Activated naive CD8-positive, alpha-beta T cell treated with anti-CD3 and anti-CD28 coated beads, Interleukin-2, amount 50 U/mL, for 16 hours (primary cell): Measurements from ENCODE around the gene SLC9A2.

ENCODE experiments used
- DNase-seq: peaks from one replicate; pipeline ENCODE4 v3.0.0-alpha.2; 2020; ENCODE audit warnings: low read depth, low spot score

Gene SLC9A2

DNA sequence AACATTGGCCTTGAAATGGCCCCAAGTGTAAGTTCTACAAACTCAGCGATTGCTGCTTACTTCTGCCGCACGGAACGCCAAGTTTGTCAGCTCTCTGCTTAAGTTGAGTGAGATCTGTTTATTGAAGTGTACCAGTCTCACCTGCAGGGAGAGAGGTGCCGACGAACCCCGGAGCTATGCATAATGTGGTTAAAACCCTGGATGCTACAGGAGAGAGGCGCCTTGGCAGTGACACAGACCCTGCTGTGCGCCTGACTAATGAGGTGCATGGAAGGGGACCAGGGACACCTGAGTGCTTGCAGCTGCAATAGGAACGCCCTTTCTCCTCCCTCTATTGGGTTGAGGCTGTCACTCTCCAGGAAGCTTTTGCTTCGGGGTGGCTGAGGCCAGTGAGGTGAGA lies 979 bp downstream of the SLC9A2 start:
- DNase-seq, result no peak

DNA sequence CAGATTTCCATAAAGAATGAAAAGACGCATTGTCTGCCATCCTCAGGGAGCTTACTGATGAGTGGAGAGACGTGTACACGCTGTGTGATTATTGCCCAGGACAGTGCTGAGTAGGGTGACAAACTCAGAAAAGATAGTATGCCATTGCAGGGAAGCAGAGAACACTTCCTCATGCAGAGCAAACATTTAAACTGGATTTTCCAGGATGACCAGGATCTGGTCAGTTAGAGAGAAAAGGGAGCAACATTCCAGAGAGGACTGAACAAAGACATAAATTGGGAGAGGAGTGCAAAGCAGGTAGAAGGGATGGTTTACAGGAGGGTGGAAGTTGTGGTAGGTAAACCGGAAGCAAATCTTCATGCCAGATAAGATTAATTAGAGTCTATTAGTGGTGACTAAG lies 2.3 kb downstream of the SLC9A2 start:
- no peak for DNase-seq

DNA sequence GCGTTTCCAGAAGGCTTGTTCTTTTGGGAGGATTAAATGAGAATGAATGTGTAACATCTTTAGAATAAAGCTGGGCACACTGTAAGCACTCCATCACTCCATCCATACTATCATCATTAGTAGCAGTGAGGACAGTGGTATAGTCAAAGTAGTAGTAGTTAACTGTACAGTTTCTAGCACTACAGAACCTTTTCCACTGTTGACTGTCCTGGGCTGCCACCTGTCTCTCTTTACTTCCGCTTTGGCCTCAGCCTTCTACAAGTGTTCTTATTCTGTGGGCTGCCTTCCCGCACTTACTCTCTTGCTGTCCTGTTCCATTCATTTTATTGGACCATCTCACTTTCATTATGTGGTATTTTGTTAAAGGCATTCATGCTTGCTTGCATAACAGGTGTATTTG lies 3.3 kb downstream of the SLC9A2 start:
- DNase-seq, result no peak

DNA sequence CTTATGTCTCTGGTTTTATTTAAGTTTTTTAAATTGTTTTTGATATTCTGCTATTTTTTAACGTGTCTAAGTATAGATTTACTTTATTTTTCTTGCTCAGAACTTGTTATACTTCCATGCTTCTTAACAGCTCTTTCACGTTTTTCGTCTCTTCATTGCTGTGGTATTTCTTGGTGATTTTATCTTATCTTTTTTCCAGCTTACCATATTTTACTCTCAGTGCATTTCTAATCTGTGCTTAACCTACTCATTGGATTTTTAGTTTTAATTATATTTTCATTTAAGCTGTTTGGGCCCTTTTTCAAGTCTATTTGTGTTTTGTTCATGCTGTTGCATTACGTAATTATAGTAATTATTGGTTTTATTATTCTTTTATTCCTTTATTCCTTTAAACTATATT lies 11.1 kb downstream of the SLC9A2 start:
- DNase-seq, result no peak

DNA sequence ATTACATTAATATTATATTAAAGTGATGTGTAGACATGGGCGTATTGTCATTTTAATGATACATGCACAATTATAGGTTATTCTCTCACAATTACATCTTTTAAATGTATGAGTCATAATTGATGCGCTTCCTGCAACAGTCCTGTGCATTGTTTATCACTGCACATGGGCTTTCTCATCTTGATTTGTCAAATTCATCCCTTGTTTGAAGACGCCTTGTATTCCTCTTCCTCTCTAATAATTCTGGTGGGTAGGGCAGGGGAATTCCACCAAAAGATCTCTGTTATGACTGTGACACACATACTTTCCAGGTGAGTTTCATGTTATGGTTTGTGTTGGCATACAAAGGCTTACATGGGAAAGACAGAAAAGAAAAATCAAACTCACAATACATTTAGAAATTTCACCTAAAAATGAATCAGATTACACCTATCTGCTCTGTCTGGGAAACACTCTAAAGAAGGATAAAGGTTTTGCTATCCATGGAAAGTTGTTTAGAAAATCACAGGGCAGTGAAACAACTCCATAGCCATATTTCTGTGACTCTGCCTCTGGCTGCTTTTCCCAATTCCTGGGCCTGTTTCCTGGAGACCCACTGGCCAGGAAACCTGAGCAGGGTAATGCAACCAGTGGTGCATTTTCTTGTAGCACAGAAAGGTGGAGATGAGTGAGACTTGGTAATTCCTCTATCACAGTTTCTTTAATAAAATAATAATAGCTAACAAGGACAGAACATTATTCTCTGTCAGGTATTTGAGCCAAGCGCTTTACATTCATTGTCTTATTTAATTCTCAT lies 13.2 kb downstream of the SLC9A2 start:
- DNase-seq, result no peak

DNA sequence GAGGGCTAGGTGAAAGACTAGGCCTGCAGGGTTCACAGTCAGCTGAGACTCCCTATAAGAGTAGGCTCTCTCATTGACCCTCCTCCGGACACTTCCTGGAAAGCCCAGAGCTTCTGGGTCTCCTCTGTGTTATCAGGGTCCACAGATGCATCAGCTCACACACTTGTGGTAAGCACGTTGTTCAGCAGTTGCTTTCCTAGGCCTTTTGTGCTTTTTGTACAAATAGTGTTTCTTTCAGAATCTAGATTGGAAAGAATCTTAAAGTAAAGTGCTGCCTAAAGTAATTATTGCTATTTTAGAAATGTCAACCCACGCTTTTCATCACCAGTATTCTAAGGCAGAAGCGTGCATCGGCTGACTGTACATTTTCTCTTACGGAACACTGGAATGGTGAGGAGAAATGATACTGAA lies 15.5 kb downstream of the SLC9A2 start:
- no peak for DNase-seq

DNA sequence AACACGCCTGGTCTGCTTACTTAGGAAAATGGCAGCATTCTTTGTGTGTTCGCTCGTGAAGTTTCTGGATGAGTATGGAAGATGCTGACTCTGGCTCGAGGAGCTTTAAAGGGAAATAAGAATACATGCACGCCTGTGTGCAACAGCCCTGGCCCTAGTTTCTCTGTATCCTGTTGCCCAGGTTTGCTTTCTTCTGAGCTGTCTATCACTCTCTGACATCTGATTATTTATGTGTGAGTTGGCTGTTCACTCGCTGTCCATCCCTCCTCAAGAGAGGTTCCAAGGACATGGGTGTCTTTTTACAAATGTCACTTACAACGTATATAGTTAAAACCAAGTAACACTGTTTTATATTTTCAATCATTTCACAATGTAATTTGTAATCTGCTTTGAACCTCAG lies 16.0 kb downstream of the SLC9A2 start:
- DNase-seq, result no peak

DNA sequence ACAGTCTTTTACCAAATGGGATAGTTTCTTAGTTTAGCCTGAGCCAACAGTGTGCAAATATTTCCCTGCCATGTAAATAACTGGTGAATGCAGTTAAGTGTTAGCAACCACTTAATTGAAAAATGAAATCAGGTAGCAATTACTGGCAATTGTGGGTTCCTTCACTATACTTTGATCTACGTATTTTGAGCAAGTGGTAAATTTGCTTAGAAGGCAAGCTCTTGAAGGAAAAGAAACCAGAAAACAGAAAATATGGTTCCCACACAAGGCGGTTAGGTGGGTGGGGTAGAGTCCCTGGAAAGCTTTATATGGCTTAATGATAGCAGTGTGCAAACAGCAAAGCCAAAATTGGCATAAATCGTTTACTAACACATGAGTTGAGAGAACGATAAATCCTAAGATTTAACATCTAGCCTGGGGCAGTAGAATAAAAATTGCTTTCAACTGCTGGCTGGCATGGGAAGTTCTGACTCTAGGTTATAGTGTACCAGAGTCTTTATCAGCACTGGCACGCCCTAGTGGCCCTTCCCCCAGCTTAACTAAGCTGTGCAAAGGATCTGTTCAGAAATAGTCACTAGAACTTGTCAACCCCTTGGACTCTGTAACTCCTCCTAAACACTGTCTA lies 17.0 kb downstream of the SLC9A2 start:
- DNase-seq, result no peak

DNA sequence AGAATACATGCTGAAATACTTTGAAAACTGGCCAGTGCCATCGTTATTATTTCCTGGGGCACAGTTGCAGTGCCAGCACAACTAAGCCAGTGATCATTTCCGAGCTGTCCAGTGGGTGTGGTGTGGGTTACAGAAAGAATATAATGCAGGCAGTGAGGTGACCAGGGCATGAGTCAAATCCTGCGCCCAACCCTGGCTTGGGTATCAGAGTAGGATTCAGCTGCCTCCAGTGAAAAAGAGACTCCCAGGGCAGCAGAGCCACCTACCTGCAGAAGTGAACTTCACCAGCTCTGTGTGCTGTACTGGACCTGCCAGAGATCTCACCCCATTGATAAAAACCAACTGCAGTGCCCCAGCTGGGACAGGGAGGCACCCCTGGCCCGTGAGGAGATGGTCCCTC lies 18.0 kb downstream of the SLC9A2 start:
- no peak for DNase-seq

DNA sequence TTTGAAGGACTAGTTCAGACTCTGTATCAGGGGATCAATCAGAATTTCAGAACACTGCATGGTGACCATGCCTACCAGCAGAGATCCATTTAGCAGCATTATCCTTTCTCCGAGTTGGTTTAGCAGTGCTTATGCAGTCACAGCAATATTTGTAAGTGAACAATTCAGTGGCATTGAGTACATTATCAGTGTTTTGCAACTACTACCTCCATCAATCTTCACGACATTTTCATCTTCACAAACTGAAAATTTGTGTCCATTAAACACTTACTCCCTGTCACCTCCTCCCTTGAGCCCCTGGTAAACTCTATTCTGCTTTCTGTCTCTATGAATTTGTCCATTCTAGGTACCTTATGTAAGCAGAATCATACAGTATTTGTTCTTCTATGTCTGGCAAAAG lies 20.1 kb downstream of the SLC9A2 start:
- DNase-seq, result no peak

DNA sequence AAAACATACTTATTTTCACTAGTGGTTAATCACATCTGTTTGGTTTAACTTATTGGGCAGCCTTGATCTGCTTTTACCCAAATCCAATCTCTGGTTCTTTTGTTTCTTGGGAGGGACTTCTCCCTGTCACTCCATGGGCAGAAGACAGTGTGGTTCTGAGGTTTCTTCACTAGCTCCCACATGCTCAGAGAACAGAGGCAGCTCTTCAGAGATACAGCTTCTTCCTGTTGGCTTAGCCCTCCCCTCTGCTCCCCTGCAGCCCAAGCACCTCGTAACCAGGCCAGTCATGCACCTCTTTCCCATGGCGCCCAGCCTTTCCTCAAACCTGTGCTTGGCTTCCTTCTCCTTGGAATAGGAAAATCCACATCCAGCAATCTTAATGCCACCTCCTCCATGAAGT lies 32.8 kb downstream of the SLC9A2 start:
- DNase-seq, result no peak

DNA sequence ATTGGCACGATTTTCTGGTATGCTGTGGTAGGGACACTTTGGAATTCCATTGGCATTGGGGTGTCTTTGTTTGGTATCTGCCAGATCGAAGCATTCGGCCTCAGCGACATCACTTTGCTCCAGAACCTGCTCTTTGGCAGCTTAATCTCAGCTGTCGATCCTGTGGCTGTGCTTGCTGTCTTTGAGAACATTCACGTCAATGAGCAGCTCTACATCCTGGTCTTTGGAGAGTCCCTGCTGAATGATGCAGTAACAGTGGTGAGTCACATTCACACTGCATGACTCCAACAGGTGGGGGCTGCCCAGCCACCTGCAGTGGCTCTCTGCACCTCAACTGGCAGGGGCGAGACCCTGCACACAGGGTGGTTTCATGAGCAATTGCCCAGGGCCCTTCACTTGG lies 38.4 kb downstream of the SLC9A2 start:
- no peak for DNase-seq

DNA sequence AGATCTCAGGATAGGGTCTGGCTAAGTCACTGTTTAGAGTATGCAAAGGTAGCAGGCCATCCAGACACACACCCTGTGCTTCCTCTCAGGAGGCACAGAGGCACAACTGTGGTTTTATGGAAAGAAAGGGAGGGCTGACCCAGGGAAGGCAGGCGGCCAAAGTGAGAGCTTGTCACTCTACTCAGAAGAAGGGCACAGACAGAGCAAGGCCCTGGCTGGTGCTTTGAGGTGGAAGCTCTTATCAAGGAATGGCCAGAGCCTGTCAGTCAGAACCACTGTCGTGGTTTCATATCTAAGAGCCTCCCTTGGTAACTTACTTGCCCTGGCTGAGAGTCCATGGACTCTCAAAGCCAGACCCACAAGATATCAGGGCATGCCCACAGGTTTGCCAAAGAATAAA lies 40.7 kb downstream of the SLC9A2 start:
- no peak for DNase-seq

DNA sequence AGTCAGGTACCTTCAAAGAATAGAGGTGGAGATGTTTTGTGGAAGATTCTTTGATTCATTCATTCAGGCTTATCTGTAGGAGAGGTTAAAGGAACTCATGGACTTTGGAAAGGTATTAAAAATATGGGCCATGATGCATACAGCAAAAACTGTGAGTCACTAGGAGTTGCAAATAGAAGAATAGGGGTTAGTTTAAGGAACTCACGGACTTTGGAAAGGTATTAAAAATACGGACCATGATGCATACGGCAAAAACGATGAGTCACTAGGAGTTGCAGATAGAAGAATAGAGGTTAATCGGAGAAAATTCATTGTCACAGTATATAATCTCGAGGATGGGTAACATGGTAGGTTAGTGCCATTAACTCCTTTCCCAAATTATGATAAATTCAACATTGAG lies 41.2 kb downstream of the SLC9A2 start:
- DNase-seq, result no peak

DNA sequence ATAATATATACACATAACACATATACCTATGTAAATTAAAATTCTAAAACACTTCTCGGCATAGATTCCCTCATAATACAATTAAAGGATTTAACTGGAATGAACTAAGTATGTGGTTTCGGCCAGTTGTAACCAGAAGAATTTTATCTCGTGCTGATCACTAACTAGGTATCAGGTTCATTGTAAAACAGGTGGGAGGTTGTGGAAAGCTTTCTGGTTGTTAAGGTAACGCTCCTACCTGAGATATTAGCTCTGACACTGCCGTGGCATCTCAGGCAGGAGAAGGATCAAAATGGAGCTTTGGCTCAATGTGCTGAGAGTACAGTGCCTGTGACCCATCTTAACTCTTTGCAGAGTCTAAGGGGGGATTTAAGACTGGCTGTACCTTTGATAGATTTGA lies 42.5 kb downstream of the SLC9A2 start:
- DNase-seq, result no peak

DNA sequence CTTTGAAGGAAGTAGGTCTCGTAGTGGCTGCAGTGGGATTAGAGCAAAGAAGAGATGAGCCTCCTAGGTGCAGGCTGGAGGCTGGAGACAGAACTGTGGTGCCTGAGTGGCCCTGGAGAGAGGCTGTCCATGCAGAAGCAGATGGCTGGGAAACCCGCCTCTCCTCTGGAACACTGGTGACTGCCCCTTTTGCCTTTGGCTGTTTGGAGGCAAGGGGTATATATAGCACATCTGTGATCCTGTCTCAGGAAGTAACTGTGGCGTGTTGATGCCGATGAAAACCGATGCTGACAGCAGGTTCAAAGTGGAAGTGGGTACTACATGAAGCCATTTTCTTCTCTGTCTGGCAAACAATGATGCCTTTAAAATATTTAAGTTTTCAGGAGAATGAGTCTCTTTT lies 43.5 kb downstream of the SLC9A2 start:
- no peak for DNase-seq

DNA sequence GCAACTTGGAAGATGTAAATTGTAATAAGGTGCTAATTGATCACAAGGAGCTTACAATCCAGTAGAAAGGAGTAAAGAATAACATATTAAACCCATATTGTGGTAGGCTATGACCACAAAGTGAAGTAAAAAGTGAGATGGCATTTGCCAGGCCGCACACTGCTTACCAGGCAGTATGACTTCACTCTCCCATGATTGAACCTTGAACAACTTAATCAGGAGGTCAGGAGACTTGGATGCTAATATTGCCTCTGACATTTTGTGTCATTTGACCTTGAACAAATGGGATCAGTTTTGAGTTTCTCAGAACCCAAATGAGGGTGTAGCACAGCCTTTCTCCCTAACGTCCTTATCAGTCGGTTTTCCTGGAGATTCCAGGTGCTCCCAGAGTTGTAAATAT lies 44.0 kb downstream of the SLC9A2 start:
- DNase-seq, result no peak

DNA sequence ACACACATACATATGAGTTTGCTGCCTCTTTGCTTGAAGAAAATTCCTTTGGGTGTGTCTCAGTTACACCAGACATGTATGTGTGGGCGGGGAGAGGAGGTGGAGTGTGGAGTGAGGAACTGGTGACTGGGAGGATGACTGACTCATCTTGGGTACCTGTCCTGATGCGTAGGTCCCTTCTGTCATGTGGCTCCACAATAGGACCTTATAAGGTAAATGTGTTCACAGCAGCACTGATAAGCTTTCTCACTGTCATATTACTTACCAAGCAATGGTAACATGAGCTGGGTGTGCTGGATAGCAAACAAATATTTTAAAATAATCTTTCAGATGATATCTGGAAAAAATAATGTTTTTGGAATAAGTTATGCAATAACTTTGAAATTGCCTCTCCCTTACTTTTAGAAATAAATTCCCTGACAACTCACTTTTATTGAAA lies 45.1 kb downstream of the SLC9A2 start:
- peak; percentile 19 for DNase-seq

DNA sequence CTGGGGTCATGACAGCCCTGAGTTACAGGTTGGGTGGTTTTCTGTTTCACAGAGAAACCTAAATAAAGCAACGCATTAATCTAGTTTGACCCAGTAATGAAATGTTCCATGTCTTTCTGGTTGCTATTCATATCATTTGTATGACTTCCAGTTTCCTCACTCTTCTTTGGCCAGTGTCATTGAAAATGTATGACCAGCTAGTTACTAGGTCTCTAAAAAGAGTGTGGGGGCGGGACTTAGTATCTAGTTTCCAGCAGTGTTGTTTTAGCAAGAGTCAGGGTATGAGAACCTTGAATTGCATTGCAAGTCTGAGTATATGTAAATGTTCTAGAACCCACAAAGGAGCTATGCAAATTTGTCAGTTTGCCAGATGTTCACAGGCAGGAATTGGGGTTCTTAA lies 47.7 kb downstream of the SLC9A2 start:
- DNase-seq, result no peak

DNA sequence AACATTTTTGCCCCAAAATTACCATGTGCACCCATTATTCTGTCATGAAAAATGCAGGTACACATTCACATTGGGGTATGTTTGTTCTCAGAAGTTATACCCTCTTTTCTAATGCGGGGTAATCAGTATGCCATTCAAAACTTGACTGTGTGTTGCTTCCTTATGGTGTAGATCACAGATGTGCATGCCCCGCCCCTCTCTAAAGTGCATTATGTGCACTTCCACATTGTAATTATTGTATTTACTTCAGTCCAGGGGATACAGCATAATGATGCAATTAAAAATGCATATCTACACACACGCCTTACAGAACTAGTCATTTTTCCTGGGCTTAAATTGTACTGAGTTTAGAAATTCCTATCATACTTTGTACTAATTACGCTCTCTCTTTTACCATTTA lies 48.8 kb downstream of the SLC9A2 start:
- no peak for DNase-seq

DNA sequence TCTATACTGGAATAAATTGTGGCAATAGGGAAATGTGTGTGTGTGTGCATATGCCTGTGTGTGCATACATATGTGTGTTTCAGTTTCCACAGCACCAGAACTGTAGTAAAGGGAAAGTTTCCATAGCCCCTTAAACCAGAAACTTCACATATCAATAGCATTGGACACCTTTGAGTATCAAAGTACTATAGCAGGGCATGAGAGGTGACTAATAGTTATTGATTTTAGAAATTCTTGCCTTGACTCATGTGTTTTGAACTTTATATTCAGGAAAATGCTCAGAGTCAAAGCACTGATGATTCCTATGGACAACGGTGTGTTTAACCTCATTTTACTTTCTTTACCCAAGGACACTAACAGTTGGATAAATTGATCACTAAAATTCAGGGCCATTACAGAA lies 50.0 kb downstream of the SLC9A2 start:
- DNase-seq, result no peak

DNA sequence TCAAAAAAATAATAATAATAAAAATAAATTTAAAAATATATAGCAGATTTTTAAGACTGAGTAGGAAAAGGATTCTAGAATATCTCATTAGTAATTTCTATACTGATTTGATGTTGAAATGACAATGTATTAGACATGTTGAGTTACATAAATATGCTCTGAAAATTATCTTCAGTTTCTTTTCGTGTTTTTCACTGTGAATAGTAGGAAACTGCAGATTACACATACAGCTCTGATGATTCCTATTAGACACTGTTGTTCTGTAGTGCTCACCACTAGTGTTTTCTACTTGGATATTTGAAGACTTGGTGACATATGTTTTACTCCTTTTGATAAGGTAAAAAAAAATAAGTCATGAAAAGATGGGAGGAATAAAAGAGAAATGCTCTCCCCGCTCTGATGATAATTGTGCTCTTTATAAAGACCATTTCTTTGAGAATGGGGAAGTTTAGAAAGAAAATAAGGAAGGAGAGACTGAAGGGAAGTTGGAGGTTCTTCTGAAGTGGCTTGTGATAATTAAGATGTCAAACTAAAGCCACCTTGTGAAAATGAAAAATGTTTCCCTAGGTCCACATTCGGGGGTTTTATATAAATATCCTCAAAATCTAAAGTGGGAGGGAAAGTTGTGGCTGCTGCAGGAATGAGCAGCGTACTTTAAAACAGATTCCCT lies 52.9 kb downstream of the SLC9A2 start:
- no peak for DNase-seq

DNA sequence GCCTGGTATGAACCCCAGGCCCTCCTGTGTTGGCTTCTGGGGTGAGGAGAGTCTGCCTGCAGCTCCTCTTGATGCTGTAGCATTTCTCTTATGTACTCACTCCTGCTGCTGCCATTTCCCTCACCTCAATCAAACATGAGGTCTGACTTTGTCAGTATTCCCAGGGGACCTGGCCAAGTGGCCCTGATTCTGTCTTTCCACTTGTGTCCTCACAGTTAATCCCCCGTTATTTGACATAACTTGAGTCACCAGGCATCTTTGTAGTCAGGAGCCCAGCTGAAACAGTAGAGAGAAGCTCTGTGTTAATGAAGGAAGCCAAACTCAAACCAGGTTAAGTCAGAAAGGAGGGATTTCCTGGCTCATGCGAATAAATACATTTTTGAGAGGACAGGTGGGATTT lies 55.0 kb downstream of the SLC9A2 start:
- no peak for DNase-seq
